NCI-H748 (cell line): Measurements from ENCODE around the gene INPP5A.

ENCODE experiments used
- DNase-seq: peaks from one replicate; lab custom pipeline; 2025; ENCODE audit not compliant: unreplicated experiment; lab: John Stamatoyannopoulos, UW

Gene INPP5A

DNA sequence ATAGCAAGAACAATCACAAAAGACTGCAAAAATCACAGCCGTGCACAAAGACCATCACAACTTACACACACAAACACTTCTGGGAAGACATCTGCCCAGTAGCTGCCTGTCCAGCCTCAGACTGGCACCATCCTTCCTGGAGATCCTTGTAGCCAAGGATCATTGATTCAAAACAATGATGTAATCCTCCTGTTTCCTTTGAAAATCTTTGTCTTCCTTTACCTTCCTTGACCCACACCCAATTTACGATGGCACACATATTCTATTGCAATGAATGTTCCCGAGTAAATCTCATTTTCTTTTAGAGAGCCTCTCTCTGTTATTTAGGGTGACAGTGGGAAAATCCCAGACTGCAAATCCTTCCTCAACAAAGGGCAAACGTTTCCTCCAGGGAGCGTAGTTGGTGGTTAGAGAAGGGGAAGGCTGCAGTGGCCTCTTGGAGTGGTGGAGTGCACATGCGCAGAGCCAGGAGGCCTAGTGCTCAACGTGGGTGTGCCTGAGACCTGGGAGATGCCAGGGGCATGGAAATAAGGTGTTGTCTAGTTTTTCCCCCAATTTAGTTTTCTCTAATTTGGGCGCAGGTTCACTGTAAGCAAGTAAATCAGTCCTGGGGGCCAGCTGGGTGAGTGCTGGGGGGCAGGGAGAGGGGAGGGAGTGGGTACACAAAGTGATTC is 3.1 kb upstream of the INPP5A start:
- no peak for DNase-seq

DNA sequence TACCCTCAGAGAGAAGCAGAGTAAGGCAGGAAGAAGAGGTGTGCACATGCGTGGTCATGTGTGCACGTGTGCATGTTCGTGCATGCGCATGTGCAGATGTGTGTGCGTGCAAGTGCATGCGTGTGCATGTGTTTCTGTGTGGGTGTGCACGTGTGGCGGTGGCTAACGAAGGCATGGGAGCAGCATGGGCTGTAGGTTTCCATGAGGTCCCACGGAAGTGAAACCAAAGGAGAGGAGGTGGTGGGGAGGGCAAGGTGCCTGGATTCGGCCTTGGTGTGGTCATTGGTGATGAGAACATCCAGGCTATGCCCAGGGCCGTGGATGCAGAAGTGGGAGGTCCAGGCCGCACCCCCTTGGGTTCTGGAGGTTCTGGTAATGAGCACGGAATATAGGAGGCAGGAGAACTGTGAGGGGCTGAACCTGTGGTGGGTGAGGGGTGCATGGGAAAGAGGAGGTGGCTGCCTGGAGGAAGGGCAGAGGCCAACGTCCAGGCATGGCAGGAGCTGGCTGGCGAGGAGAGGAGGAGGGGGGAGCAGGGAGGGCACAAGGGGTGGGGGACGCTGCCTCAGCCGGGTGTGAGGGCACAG is 2.4 kb upstream of the INPP5A start:
- DNase-seq: no peak

DNA sequence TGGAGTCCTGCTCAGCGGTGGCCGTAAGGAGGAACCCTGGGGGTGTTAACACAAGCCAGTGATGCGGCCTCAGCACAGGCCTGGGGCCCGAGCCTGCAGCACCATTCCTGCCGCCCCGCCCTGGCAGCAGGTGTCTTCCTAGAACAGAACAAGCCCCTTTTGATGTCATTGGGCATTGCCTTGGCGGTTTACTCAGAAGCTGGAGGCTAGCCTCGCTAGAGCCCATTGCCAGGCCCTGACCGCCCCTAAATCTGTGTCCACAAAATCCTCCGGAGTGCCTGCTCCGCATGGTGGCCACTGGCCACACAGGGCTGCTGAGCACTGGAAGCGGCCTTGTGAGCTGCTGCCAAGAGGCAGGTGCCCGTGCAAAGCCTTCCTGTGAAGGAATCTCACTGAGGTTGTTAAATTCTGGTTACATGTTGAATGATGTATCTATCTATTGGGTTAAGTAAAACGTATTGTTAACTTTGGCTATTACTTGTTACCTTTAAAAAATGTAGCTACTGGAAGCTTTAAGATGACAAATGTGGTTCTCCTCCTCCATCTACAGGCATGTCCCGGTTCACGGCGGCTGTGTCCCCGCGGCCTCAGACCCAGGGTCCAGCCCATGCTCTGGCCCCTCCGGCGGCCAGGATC is 1.2 kb upstream of the INPP5A start:
- peak; percentile 27 for DNase-seq

DNA sequence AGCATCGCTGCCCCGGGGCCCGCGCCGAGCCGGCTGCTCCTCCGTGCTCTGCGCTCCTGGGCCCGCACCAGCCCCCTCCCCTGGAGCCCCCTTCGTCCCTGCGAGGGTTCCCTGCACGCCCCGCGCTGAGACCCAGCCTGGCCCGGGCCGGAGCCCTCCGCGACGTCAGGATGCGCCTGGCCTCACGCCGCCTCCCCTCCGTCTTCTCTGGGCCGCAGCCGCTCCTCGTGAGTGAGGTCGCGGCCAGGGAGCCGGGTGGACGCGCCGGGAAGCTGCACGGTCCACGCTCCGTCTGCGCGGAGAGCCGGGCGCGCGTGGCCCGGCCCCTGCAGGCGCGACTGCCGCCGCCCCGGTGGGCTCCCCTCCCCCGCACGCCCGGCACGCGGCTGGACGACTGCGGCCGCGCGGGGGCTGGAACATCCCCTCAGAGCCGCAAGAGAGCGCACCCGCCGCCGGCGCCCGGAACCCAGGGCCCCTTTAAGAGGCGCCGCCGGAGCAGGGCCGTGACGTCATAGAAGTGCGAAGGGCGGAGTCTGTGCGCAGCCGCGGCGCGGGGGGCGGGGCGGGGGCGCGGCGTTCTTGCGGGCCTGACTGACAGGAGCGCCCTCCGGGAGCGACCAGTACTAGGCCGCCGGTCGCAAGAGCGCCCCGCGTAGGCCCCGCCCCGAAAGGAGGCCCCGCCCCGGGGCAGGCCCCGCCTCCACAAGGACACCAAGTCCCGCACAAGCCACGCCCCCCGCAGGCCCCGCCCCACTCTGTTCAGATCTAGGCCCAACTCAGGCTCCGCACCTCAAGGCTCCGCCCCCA is 507 bp upstream of the INPP5A start:
- DNase-seq: peak; percentile 94

DNA sequence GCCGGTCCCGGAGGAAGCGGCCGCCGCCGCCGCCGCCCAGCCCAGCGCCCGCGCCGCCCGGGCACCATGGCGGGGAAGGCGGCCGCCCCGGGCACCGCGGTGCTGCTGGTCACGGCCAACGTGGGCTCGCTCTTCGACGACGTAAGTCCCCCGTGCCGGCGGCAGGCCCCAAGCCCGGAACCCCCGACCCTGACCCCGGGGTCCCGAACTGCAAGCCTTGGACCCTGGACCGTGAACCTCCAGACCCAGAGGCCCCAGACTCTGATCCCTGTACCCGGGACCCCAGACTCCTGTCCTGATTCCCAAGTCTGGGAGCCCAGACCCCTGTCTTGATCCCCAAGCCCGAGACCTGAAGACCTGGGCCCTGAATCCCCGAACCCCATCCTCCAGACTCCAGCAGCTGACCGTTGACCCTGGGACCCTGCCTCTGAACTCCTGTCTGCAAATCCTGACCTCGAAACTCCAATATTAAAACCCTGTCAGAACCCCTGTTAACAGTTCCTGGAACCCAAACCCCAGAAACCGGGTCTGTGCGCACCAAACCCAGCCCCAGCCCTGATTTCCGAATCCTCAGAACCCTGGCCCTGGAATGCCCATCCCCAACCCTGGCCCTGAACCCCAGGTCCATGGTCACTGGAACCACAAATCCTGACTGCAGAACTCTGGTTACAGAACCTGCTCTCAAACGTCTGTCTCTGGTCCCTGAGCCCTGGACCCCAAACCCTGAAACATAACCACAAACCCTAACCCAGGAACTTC is 623 bp downstream of the INPP5A start:
- DNase-seq: no peak

DNA sequence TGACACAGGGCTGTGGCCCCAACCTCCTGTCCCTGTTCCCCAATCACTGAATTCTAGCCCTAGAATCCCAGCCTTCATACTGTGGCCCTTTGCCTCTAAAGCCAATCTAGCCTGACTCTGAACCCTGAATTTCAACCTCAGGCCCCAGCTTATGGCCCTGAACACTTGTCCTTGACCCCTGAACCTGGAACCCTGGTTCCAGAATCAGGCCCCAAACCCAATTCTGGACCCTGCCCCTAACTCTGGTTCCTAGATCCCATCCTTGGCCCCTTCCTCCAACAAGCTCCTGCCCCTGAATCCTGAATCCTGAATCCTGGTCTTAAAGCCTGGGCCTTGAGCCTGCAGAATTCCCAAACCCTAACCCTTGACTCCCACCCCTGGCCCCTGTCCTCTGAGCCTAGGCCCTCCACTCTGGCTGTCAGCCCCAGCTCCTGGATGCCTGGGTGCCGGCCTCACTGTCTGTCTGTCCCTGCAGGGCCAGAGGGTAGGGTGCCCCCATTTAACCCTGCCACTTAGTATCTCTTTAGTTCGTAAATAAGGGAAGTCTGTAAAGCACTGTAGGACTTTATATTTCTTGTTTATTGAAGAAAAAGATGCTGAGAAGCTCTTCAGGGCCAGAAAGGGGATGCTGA is 1.3 kb downstream of the INPP5A start:
- no peak for DNase-seq

DNA sequence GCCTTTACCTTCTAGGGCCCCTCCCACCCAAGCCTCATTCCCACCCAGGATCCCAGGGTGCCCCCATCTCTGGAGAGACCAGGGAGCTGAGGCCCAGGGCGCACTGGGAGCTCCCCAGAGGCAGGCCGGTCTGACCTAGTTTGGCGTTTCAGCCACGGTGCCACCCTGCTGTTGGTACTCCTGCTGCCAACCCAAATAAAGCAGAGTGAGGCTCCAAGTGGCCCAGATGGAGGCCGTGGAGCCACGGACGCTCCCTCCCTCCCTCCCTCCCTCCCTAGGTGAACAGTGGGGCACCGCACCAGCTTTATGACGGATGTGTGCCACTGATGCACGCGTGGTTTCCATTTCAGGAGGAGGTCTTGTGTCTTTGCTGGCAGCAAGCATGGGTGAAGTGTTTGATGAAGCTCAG is 1.8 kb downstream of the INPP5A start:
- no peak for DNase-seq

DNA sequence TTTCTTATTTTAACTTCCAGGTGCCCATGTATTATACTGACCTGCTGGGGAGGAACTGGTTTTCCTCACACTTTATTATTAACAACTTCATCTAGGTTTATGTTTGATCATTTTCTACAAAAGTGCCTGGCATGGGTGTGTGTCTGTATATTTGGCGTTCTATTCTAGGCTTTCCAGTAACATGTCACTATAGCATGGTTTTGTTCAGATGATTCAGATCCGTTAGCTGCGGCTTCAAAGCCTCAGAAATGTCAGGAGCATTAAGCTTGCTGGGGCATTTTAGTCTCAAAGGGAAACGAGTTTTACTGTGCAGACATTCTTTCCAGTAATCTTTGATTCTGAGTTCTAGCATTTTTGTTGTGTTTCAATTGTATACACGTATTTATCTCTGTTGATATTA is 2.3 kb downstream of the INPP5A start:
- no peak for DNase-seq

DNA sequence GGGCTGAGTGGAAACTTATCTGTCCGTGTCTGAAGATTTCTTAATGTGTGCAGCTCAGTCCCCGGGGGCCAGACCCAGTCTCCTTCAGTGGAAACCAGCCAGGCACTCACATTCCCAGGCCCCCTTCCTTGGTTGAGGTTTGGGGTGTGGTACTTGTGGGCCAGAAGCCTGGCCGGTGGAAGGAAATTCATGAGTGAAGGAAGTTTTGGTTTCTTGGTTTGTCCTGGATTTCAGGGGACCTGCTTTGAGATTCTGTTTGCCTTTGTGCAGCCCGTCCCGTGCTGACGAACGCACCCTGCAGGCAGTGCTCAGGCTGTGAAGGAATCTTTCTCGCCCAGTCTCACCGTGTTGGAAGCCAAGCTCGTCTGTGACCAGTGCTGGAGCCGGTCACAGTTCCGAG is 2.9 kb downstream of the INPP5A start:
- DNase-seq: no peak

DNA sequence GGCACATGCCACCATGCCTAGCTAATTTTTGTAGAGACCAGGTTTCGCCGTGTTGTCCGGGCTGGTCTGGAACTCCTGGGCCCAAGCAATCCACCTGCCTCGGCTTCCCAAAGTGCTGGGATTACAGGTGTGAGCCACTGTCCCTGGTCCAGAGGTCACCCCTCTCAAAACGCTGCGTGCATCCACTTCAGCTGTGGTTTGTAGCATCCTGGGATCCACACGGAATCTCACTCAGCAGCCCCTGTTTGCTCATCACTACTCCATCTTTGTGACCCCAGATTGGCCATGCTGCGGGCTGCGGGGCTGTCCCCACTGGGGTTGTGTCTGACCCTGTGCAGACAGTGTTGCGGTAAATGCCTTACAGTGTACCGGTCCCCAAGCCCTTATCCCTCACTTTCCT is 3.5 kb downstream of the INPP5A start:
- DNase-seq: no peak

DNA sequence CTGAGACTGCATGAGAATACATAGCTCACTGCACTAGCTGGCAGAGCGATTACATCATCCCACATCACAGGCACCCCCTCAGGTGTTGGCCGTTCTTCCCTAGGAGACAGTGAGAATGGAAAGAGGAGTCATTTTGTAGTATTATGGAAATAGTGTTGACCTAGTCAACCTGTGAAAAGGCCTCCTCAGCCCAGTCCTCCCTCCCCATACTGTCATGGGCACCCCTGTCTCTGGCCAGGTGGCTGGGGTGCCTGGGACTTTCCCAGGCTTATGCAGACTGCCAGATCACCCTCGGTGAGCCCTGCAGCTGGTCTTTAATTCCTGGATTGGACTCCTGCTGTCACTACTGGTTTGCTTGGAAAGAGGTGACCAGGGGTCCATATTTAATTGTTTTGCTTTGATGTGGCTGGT is 4.0 kb downstream of the INPP5A start:
- no peak for DNase-seq

DNA sequence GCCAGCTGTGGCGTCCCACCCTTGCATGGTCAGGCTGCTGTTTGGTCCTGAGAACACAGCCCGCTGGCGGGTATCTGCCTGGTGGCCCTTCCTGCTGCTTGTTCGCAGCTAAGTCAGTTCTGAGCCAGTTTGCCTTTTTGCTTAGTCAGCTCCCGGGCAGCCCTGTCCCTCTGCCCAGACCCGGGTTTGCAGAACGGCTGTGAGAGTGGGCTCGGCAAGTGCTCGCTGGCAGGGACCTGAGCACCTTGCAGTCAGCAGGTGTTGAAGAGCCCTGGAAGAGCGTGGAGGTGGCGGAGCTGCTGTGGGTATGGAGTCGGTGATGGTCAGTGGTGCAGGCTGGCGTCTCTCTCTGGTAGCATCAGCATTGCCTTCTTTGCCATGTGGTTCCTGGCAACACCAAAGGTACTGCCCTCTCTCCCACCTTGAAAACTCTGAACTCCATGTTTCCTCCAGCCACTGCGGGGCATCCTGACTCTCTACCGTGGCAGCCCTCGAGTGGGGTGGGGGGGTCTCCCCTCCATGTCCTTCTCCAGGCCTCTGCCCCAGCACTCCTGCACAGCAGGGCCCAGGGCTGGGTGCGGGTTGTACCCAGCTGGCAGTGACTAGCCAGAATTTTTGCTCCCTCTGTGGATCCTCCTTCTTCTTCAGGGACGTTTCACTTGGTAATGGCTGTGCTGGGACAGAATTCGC is 4.6 kb downstream of the INPP5A start:
- no peak for DNase-seq

DNA sequence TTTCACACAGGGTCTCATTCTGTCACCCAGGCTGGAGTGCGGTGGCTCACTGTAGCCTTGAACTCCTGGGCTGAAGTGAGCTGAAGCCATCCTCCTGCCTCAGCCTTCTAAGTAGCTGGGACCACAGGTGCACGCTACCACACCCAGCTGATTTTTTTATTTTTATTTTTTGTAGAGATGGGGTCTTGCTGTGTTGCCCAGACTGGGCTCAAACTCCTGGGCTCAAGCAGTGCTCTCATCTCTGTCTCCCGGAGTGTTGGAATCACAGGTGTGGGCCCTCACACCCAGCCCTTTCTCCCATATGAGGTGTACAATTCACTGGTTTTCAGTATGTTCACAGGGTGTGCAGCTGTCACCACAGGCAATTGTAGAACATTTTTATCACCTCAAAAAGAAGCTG is 5.2 kb downstream of the INPP5A start:
- DNase-seq: no peak

DNA sequence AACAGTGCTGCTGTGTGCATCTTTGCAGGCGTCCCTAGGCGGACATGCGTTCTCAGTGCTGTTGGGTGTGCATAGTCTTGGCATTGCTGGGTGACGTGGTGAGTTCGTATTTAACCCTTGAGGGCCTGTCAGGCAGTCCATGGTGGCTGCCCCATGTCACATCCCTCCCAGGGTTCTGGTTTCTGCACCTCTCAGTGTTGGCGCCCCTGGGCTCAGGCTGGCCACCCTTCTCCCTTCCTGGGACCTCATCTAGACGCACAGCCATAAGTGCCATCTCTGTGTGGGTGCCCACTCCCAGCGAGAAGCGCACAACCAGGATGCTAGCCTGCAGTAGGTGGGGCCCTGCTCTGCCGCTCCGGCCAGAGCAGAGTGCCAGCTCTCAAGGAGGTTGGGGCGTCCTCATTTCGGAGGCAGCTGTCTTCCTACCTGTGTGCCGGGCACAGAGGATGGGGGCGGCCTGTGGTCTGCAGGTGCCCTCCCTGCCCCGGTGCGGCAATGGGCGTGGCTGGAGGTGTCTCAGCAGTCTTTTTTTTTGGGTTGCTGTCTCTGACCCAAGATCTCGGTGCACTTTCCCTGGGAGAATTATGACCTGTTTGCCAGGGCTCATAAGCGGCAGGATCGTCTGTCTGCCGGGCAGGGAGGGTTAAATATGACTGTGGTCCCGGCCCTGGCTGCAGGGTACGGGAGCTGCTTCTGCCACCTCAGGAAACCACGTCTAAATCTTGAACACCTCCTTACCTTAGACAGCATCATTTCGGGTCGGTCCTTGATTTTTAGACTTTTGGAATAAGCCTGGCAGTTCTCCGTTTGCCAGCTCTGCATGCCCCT is 6.5 kb downstream of the INPP5A start:
- no peak for DNase-seq

DNA sequence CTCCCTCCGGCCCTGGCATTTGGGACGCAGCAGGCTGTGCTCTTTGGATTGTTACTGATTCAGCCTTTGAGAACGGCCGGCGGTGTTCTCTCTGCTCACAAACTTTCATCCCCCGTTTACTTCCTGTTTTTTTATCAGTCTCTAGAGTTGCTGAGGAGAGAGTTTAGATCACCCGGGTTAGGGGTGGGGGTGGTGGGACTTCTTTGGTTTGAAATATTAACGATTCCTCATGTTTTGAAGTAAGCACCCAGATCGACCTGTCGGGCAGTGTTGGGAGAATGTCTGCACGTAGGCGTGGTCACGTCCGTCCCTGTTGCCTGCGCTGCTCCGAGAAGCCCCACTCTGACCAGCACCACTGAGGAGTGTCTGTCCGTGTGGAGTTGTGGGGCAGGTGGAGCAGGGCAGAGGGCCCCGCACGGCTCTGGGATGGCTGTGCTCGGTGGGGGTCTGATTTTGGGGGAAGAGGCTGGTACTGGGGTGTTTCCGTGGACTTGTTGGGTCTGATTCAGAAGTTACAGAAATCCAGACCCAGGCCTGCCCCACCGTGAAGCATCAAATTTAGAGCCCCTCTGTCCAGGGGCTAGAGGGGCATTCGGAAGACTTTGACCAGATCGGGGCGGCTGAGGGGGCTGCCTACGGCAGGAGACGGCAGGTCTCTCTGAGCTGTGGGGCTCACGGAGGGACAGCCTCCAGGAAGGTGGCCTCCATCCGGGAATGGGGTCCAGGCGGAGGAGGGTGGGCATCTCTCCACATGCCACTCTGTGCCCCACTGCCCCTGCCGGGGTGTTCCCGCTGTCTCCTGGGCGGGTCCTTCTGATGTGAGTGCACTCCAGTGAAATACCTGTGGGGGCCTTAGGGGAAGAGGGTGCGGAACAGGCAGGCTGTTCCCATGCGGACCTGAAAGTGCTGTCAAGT is 7.4 kb downstream of the INPP5A start:
- DNase-seq: no peak

DNA sequence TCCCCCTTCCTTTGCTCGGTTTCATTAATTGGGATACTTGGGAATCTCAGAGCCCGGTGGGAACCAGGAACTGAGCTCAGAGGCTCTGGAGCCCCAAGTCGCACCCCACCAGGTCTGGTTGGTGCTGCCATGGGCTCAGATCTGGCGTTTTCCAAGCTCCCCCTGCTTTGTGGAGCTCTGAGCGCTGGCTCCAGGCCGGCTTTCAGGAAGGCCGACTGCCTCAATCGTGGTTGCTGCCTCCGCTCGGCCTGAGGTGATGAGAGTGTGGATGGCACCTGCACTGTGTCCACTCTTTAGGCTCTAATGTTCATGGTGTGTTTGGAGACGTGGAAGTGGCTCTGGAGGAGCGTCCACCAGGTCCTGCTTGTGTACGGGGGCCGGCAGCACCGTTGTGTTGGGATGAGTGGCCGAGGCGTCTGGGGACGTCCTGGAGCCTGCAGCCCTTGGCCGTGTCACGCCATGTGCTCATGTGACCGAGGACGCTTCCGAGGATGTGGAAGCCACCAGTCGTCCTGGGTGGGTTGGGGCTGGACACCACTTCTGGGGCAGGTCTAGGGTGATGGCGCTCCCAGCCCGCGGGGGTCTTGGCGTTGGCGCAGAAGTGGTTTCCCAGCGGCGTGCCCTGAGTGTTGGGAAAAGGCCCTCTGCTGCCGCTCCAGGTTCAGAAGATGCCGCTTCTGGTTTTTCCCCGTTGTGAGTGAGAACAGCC is 8.2 kb downstream of the INPP5A start:
- DNase-seq: no peak

DNA sequence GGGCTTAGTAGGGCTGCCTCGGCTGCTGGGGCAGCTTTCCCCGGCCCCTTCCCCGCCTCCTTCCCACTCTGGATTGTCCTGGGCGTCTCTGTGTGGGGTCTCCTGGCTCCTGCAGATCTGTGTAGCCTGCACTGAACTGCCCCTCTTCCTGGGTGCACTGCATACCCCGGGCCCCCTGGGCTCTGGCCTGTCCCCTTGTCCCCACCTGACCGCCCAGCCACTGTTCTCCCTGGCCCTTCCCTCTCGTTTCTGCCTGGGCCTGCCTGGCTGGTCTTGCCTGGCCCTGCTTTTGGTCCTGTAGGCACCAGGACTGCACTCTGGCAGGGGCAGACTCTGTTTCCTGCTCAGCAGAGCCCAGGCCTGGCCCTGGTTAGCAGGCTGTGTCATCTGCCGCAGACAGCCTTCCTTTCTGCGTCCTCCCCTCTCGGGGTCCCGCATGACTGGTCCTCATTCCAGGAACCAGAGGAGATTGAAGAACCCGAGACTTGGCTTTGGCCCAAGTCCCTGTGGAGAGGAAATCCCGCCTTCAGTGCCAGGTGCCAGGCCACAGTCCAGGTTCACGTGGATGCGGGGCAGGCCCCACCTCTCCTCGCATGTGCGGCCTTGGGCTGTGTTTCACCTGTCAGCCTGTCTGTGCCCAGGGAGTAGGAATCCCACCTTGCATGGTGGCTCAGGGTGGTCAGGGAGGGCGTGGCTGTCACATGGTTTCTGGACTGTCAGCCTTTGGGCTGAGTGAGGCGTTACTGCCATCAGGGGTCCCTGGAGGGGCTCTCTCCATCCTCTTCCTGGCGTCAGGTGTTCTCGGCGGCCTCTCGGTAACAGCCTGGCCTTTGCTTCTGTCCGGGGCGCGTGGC is 9.2 kb downstream of the INPP5A start:
- peak; percentile 22 for DNase-seq
